Hematopoietic multipotent progenitor cell treated with erythropoietin and hydrocortisone succinate and interleukin-3 and kit ligand, for 6 days (in vitro differentiated cells): ENCODE data around the gene SLC16A11.
"Not testable (repeated sequence)": the region's sequence is repeated elsewhere in the genome, so short reads cannot be mapped to it uniquely, and the experiment has no call there.

ENCODE experiments used
- DNase-seq: peaks from one replicate; pipeline ENCODE4 v3.0.0-alpha.2; 2015

The SLC16A11 gene

GRCh38 chr17:7056386-7056785 is 12.5 kb upstream of the SLC16A11 start:
- no peak for DNase-seq

DNA sequence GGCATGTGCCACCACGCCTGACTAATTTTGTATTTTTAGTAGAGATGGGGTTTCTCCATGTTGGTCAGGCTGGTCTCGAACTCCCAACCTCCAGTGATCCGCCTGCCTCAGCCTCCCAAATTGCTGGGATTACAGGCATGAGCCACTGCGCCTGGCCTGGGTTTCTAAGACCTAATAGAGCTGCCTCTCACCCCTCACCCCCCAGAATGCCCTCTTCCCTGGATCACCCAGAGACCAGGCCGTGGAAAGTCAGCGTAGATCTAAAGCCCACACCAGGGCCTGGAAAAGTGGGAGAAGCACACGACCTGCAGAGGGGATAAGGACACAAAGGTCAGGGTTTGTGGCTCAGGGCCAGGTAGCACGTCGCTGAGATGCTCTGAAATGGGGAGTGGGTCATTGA is 6.7 kb upstream of the SLC16A11 start:
- not testable (repeated sequence) for DNase-seq

DNA sequence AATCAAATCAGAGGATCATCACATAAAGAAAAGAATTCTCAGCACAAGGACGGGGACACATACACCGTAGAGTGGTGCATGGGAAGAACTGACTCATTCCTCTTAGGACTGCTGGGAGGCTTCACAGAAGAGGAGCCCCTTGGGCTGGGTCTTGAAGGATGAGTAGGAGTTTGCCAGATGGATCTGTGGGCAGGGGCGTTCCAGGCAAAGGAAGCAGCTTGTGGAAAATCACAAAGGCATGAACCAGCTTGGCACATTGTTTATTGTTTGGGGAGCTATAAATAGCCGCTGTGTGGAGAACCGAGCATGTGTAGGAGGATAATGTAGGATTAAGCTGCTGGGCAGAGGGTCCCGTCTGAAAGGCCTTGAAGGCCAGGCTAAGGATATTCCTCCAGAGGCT is 5.1 kb upstream of the SLC16A11 start:
- DNase-seq, result no peak

- DNase-seq, result no peak
Measured at GRCh38 chr17:7047566-7047965, 3.7 kb upstream of the SLC16A11 start.

DNA sequence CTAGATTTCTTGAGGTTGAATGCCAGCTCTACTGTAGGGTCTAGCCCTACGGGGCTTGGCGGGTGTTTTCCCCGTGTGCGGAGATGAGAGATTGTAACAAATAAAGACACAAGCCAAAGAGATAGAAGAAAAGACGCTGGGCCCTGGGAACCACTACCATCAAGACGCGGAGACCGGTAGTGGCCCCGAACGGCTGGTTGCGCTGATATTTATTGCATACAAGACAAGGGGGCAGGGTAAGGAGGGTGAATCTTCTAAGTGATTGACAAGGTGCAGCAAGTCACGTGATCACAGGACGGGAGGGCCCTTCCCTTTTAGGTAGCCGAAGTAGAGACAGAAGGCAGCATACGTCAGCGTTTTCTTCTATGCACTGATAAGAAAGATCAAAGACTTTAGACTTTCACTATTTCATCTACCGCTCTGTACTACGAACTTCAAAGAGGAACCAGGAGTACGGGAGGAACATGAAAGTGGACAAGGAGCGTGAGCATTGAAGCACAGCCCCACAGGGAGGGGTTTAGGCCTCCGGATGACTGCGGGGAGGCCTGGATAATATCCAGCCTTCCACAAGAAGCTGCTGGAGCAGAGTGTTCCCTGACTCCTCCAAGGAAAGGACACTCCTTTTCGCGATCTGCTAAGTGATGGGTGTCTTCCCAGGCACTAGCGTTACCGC is 3.0 kb upstream of the SLC16A11 start:
- DNase-seq, result peak; percentile 77

GRCh38 chr17:7046127-7046724 is 2.3 kb upstream of the SLC16A11 start:
- no peak for DNase-seq

- peak; percentile 87 for DNase-seq
Measured at GRCh38 chr17:7045492-7046126, 1.7 kb upstream of the SLC16A11 start.

DNA sequence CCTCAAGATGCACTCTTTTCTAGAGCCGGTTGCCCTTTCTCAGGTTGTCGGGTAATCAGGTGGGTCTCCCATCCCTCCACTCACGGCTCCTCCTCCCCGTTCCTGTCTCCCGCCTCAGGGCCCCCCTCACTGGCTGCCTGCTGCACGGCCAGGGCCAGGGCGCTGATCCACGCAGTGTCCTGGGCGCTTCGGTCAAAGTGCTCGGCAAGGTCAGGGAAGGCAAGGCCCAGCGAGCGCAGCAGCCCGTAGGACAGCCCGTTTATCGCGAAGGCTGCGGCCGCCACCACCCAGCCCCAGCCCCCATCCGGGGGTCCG is 753 bp downstream of the SLC16A11 start:
- no peak for DNase-seq

- peak; percentile 35 for DNase-seq
Measured at GRCh38 chr17:7042501-7043181, 1.3 kb downstream of the SLC16A11 start.

DNA sequence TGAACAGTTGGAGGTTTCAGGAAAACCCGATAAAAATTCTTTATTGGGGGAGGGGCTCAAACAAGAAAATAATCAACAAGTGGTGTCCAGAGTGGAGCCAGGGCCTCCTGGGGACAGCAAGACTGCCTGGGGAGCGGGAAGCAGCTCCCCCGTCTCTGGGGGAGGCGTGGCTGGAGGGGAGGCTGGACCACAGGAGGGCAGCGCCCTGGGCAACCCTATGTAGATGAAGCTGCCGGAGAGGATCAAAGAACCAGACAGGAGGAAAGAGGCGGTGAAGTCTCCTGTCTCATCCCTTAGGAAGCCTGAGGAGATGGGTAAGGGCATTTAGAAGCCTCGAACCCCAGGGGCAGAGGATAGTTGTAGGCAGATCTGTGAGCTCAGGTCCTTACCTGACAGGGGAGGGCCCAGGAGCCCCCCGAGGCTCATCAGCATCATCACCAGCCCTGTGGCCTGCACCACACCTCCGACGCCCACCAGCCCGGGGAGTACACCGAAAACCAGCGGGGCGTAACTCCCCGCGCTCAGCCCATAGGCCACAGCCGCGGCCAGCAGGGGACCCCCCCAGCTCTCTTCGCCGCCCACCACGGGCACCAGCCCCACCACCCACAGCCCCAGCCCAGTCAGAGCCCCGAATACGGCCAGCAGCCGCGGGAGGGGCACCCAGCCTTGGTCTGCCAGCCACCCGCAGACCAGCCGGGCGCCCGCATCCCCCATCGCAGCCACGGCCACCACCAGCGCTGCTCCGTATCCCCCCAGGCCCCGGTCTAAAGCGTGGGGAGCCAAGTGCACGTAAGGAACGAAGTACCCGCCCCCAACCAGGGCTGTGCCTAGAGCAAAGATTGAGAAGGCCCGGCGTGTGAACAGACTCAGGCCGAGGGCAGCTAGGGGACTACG is 2.0 kb downstream of the SLC16A11 start:
- DNase-seq, result no peak

GRCh38 chr17:7039832-7040231 is 4.1 kb downstream of the SLC16A11 start:
- DNase-seq, result peak; percentile 30

GRCh38 chr17:7038025-7038862 is 5.6 kb downstream of the SLC16A11 start:
- no peak for DNase-seq

DNA sequence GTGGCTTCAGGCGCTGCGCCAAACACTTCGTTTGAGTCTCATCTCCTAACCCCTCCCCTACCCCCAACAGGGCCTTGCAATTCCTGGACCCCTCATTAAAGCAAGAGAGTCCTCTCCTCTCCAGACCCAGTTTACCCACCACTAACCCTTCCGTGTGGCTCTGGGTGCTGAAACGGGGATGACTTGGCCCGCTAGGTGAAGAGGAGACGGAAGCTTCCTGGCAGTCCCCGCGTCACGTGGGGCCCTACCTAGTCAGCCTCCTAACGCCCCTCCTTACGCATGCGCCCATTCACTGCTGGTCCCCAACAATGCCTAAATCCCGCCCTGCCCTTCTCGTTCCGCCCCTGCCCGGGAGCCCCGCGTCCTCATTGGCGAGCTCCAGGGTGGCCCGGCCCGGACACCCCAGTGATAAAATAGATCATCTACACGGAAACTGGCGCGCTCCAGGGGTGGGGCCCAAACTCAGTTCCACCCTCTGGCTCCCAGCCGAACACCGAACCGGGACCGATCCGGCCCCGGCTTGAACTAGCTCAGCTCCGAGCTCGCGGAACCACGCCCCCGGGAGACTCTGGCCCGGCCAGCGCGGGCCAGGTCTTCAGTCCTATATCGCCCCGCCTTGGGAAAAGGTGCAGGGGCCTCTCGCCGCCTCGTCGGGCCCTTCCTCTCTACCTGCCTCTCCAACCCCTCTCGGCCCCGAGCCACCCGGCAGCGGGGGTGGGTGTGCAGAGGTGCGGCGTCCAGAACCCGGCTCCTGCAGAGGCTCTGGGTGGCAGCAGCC is 8.1 kb downstream of the SLC16A11 start, which contains the start of gene SLC16A13:
SLC16A13 (plus strand) TSS at position 425 of the 778 bp plus-strand sequence. CDS start 368 bp downstream, outside the sequence.
- peak; percentile 100 for DNase-seq

- DNase-seq, result no peak
Measured at GRCh38 chr17:7034955-7035590, 8.8 kb downstream of the SLC16A11 start.

GRCh38 chr17:7029659-7030058 is 14.2 kb downstream of the SLC16A11 start:
- DNase-seq, result peak; percentile 36

- DNase-seq, result no peak
Measured at GRCh38 chr17:7029096-7029495, 14.8 kb downstream of the SLC16A11 start.

DNA sequence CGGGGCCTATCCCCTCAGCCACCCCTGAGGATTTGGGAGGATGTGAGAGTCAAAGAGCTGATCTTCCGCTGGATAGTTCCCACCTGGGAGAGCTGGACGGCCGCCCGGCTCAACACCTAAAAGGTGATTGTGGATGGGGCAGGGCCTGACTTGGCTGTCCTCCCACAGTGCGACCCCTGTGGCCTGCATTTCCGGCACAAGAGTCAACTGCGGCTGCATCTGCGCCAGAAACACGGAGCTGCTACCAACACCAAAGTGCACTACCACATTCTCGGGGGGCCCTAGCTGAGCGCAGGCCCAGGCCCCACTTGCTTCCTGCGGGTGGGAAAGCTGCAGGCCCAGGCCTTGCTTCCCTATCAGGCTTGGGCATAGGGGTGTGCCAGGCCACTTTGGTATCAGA is 16.6 kb downstream of the SLC16A11 start:
- DNase-seq, result no peak

DNA sequence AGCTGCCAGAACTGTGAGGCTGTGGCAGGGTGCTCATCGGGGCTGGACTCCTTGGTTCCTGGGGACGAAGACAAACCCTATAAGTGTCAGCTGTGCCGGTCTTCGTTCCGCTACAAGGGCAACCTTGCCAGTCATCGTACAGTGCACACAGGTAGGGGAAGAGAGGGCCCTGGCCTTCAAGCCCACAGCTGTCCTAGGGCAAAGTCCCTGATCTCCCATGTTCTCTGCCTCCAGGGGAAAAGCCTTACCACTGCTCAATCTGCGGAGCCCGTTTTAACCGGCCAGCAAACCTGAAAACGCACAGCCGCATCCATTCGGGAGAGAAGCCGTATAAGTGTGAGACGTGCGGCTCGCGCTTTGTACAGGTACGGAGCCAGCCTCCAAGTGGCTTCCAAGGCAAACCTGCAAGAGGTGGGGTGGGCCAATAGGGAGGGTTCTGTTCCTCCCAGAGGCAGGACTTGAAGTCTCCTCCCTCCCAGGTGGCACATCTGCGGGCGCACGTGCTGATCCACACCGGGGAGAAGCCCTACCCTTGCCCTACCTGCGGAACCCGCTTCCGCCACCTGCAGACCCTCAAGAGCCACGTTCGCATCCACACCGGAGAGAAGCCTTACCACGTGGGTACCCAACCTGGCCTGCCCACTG is 17.3 kb downstream of the SLC16A11 start:
- no peak for DNase-seq

GRCh38 chr17:7025245-7025644 is 18.6 kb downstream of the SLC16A11 start:
- no peak for DNase-seq

DNA sequence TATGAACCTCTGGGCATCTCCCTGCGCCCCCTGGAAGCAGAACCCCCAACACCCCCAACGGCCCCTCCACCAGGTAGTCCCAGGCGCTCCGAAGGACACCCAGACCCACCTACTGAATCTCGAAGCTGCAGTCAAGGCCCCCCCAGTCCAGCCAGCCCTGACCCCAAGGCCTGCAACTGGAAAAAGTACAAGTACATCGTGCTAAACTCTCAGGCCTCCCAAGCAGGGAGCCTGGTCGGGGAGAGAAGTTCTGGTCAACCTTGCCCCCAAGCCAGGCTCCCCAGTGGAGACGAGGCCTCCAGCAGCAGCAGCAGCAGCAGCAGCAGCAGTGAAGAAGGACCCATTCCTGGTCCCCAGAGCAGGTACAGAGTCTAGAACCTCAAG is 19.5 kb downstream of the SLC16A11 start:
- no peak for DNase-seq
